Measurements from ENCODE around the gene GAK. TPM values are rescaled to one million over a fixed set of nuclear protein-coding genes. Genes with fewer than 3 reads are reported as not detected.

GAK gene
- total and polyA plus RNA-seq, 2 of the 13 experiments (the other 11 are each of a cell fraction or from before 2014, with no cell fraction given), result 17.5 to 44.3 TPM

- no peak for TF ChIP-seq KLF9 (CRISPR knock-in tag; IDR thresholded peaks at IDR 0.05; ENCODE audit: low read depth)
- TF ChIP-seq, protein P1, sequence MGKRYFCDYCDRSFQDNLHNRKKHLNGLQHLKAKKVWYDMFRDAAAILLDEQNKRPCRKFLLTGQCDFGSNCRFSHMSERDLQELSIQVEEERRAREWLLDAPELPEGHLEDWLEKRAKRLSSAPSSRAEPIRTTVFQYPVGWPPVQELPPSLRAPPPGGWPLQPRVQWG (CRISPR knock-in tag; IDR thresholded peaks at IDR 0.05; ENCODE audit: borderline replicate concordance, low read depth), result no peak
- TF ChIP-seq GPBP1L1 (CRISPR knock-in tag; IDR thresholded peaks at IDR 0.05), result no peak
- TF ChIP-seq ZNF567 (CRISPR knock-in tag; IDR thresholded peaks at IDR 0.05; ENCODE audit: borderline replicate concordance), result no peak
- TF ChIP-seq RNF219 (CRISPR knock-in tag; IDR thresholded peaks at IDR 0.05), result no peak
- TF ChIP-seq ZNF674 (CRISPR knock-in tag; IDR thresholded peaks at IDR 0.05; ENCODE audit: low read depth), result no peak
- Histone ChIP-seq H3K79me2 (ENCODE audit: insufficient read depth, low read length) (peaks cover 70% of the 10 kb centered on the region), H3K27ac (ENCODE audit: extremely low read length, insufficient read depth, low read length) (no peak overlapping the region), H3K27me3 (ENCODE audit: control insufficient read depth in 1 of 2, insufficient read depth in 2 of 2, low read length in 2 of 2) (no peaks in the 10 kb centered on the region), H4K20me1 (ENCODE audit: insufficient read depth, low read length) (peaks cover 19% of the 10 kb centered on the region), H3K4me3 (replicated peaks in 1 of 3; ENCODE audit: insufficient read depth in 1 of 3, low read depth in 2 of 3, low read length in 3 of 3) (no peak overlapping the region), H3K4me1 (ENCODE audit: insufficient read depth, low read length) (peaks cover 14% of the 10 kb centered on the region), H3K9me3 (ENCODE audit: low read length) (no peaks in the 10 kb centered on the region), H2AFZ (ENCODE audit: low read length) (no peak overlapping the region), H3K36me3 (replicated peaks in 1 of 2; ENCODE audit: control insufficient read depth in 1 of 2, insufficient read depth in 2 of 2, low read length in 2 of 2) (peaks cover 0 to 13% of the 10 kb centered on the region in 2 experiments; a peak in 2 of 5 replicates), H3K9ac (ENCODE audit: insufficient read depth, low read depth, low read length) (no peak overlapping the region), H3K4me2 (ENCODE audit: low read depth, low read length) (no peak overlapping the region)
- 95% methylated on average over 18 of the region's 18 CpGs for WGBS (ENCODE audit: low lambda C conversion rate)
- ChIA-PET CTCF (ENCODE audit: low intra/inter-chr PET ratio, low total read pairs) (no interaction called here), POLR2A (no interaction called here)
- DNase-seq (ENCODE audit: low spot score), result no peak
- no peak for ATAC-seq
- in situ Hi-C loops (cut with HindIII; ENCODE audit: extremely low pct_ligation_motif_present, low pct_unique_long_range_greater_than_20kb), result no loop called here
- intact Hi-C loops (cut with micrococcal nuclease; ENCODE audit: unreplicated experiment), result no loop called here
- no TSS peak for BruUV-seq (replicated peaks)
- no peak for FAIRE-seq
Observed at GRCh38 chr4:924107-925096, 7.7 kb downstream of the GAK start.
